GM19468 (cell line): Measurements from ENCODE around the gene RPP25.
"Not testable (repeated sequence)": the region's sequence is repeated elsewhere in the genome, so short reads cannot be mapped to it uniquely, and the experiment has no call there.

Experiments
- ATAC-seq: cut with Tn5 transposase; IDR thresholded peaks from one replicate; pipeline ENCODE4 v1.9.1; 2021; ENCODE audit warnings: mild to moderate bottlenecking, moderate library complexity, moderate number of reproducible peaks; ENCODE audit not compliant: unreplicated experiment; ENCODE audit errors: extremely low read depth

The RPP25 gene

GRCh38 chr15:74964794-74965193 lies 8.2 kb upstream of the RPP25 start:
- ATAC-seq, result no peak

GRCh38 chr15:74963213-74963612 lies 6.6 kb upstream of the RPP25 start:
- no peak for ATAC-seq

GRCh38 chr15:74962671-74963070 lies 6.1 kb upstream of the RPP25 start:
- ATAC-seq, result no peak

GRCh38 chr15:74962219-74962618 lies 5.6 kb upstream of the RPP25 start:
- ATAC-seq, result no peak

- no peak for ATAC-seq
Measured at GRCh38 chr15:74961616-74962015, 5.0 kb upstream of the RPP25 start.

- ATAC-seq, result no peak
Measured at GRCh38 chr15:74960995-74961588, 4.5 kb upstream of the RPP25 start.

- no peak for ATAC-seq
Measured at GRCh38 chr15:74960286-74960685, 3.7 kb upstream of the RPP25 start.

- ATAC-seq, result no peak
Measured at GRCh38 chr15:74959586-74959939, 3.0 kb upstream of the RPP25 start.

GRCh38 chr15:74958908-74959585 lies 2.5 kb upstream of the RPP25 start:
- ATAC-seq, result no peak

GRCh38 chr15:74958320-74958907 lies 1.8 kb upstream of the RPP25 start:
- ATAC-seq, result no peak

GRCh38 chr15:74957476-74958035 lies 984 bp upstream of the RPP25 start:
- no peak for ATAC-seq

- peak; percentile 16 for ATAC-seq
Measured at GRCh38 chr15:74955796-74956647, 550 bp downstream of the RPP25 start.

- no peak for ATAC-seq
Measured at GRCh38 chr15:74955017-74955416, 1.6 kb downstream of the RPP25 start.

GRCh38 chr15:74954515-74954914 lies 2.1 kb downstream of the RPP25 start:
- ATAC-seq, result no peak

- no peak for ATAC-seq
Measured at GRCh38 chr15:74951006-74951405, 5.6 kb downstream of the RPP25 start.

GRCh38 chr15:74950078-74950908 lies 6.3 kb downstream of the RPP25 start:
- no peak for ATAC-seq

GRCh38 chr15:74937590-74938371 lies 18.8 kb downstream of the RPP25 start, which contains the start of gene COX5A:
TSS of gene COX5A (minus strand) at chr15:74938073. CDS start at chr15:74938014, 59 bp downstream.
- peak; percentile 86 for ATAC-seq

GRCh38 chr15:74937272-74937589 lies 19.3 kb downstream of the RPP25 start:
- ATAC-seq, result no peak

GRCh38 chr15:74935193-74935592 lies 21.4 kb downstream of the RPP25 start:
- not testable (repeated sequence) for ATAC-seq
